Activated CD4-positive, alpha-beta T cell treated with anti-CD3 and anti-CD28 coated beads for 24 hours (primary cell): Measurements from ENCODE around the gene DNAL1.
"Not testable (repeated sequence)": the region's sequence is repeated elsewhere in the genome, so short reads cannot be mapped to it uniquely, and the experiment has no call there.

ENCODE experiments used
- DNase-seq, 2 donors: peaks; one replicate each; pipeline ENCODE4 v3.0.0-alpha.2; 2020; ENCODE audit warnings: low read depth in 2 of 2

Gene DNAL1

DNA sequence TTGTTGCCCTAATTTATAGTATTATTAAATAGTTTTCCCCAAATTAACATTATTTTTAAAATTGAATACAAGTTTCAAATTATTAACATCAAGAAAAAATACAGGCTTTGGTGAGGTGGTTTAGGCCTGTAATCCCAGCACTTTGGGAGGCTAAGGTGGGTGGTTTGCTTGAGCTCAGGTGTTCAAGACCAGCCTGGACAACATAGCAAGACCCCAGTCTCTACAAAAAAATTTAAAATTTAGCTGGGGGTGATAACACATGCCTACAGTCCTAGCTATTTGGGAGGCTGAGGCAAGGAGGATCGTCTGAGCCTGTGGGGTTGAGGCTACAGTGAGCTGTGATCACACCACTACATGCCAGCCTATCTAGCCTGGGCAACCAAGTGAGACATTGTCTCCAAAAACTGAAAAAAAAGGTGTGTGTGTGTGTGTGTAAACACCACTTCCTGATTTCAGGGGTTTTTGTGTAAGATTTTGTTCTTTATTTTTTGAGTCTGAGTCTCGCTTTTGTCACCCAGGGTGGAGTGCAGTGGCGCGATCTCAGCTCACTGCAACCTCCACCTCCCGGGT is 3.9 kb upstream of the DNAL1 start:
- no peak for DNase-seq

- no peak for DNase-seq
These were observed 443 bp downstream of the DNAL1 start for GRCh38 chr14:73645248-73645610.

DNA sequence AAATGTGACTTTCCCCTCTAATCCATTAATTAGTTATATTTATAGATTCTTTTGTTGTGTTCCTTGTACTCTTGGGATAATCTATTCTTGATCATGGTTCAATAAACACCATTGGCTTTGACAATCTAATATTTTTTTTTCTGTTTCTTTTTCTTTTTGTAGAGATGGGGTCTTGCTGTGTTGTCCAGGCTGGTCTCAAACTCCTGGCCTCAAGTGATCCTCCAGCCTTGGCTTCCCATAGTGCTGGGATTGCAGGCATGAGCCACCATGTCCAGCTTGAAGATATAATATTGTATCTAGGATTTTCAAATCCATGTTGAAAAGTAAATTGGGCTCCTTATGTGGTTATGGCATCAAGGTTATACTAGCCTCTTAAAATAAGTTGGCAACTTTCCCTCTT is 6.2 kb downstream of the DNAL1 start:
- no peak for DNase-seq

- no peak for DNase-seq
These were observed 11.1 kb downstream of the DNAL1 start for GRCh38 chr14:73655851-73656250.

- not testable (repeated sequence) for DNase-seq
These were observed 14.4 kb downstream of the DNAL1 start for GRCh38 chr14:73659202-73659601.

- no peak for DNase-seq
These were observed 15.7 kb downstream of the DNAL1 start for GRCh38 chr14:73660511-73660910.

DNA sequence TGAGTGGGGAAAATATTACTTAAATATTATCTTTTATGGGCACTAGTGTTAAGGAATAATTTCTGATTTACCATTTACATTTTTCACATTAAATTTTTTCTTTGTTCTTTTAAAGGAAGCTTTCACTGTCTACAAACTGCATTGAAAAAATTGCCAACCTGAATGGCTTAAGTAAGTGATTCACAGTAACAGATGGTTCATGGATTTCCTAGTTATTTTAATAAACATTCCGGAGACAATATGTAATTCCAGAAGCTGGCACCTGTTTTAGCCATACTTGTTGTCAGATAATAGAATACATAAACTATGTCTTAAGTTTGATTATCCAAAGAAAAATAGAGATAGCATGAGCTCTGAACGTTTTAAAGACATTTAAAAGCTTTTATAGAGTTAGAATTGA is 17.1 kb downstream of the DNAL1 start:
- no peak for DNase-seq

- DNase-seq: no peak
These were observed 17.7 kb downstream of the DNAL1 start for GRCh38 chr14:73662487-73662943.

DNA sequence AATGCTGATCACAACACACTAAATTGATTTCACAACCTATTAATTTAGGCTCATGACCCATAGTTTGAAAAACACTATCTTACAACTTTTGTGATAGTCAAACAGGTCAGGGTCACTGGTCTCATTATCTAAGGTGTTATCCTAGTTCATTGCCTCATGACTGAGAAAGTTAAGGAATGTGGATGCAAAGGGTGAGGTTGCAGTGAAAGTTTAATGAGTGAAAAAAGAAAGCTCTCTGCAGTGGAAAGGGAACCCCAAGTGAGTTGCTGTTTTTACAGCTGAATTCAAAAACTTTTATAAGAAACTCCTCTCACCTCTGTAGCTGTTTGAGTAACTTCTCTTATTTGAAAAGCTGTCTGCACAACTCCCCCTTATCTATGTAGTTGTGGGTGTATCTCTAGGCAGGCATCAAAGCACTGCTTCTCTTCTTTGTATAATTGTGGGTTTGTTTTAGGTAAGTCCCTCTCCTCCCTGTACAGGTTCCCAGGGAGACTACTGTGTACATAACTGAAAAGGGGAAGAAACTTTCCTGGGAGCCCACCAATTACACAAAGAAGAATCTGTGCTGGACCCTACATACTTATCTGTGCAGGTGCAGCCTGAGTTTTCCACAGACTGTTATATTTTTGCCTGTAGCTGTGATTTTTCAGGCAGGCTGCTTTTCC is 18.9 kb downstream of the DNAL1 start:
- no peak for DNase-seq

GRCh38 chr14:73665130-73665529 is 20.3 kb downstream of the DNAL1 start:
- no peak for DNase-seq

- DNase-seq: no peak
These were observed 21.8 kb downstream of the DNAL1 start for GRCh38 chr14:73666583-73666982.

- DNase-seq: no peak
These were observed 23.1 kb downstream of the DNAL1 start for GRCh38 chr14:73667854-73668253.

DNA sequence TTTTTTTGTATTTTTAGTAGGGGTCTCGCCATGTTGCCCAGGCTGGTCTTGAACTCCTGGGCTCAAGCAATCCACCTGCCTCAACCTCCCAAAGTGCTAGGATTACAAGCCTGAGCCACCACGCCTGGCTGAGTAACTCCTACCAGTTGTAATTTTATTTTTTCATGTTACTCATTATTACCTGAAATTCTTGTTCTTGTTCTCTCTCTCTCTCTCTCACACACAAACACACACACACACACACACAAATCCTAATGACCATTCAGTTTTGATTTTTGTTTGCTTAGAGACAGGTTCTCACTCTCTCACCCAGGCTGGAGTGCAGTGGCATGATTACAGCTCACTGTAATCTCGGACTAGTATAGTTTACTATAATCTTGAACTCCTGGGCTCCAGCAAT is 30.2 kb downstream of the DNAL1 start:
- DNase-seq: no peak

GRCh38 chr14:73678698-73679097 is 33.9 kb downstream of the DNAL1 start:
- DNase-seq: no peak

DNA sequence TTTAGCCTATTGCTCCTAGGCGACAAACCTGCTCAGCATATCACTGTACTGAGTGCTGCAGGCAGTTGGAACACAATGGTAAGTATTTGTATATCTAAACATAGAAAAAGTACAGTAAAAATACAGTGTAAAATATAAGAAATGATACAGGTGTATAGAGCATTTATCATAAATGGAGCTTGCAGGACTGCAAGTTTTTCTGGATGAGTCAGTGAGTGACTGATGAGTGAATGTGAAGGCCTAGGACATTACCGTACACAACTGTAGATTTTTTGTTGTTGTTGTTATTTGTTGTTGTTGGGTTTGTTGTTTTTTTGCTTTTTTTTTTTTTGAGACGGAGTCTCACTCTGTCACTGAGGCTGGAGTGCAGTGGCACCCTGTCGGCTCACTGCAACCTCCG is 36.0 kb downstream of the DNAL1 start:
- no peak for DNase-seq

DNA sequence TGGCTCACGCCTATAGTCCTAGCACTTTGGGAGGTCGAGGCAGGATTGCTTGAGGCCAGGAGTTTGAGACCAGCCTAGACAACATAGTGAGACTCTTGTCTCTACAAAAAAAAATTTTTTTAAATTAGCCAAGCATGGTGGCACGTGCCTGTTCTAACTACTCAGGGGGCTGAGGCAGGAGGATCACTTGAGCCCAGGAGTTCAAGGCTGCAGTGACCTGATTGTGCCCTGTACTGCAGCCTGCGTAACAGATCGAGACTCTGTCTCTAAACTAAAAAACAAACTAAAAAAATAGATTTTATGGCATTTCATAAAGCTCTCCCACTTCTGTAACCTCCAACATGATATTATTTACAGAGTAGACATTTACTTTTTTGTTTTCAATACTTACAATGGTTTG is 39.8 kb downstream of the DNAL1 start:
- DNase-seq: no peak

DNA sequence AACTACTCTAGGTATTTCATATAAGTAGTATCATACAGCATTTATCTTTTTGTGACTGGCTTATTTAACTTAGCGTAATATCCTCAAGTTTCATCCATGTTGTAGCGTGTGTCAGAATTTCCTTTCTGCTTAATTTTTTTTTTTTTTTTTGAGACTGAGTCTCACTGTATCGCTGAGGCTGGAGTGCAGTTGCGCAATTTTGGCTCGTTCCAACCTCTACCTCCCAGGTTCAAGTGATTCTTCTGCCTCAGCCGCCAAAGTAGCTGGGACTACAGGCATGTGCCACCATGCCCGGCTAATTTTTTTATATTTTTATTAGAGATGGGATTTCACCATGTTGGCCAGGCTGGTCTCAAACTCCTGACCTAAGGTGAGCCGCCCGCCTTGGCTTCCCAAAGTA is 40.5 kb downstream of the DNAL1 start:
- no peak for DNase-seq

DNA sequence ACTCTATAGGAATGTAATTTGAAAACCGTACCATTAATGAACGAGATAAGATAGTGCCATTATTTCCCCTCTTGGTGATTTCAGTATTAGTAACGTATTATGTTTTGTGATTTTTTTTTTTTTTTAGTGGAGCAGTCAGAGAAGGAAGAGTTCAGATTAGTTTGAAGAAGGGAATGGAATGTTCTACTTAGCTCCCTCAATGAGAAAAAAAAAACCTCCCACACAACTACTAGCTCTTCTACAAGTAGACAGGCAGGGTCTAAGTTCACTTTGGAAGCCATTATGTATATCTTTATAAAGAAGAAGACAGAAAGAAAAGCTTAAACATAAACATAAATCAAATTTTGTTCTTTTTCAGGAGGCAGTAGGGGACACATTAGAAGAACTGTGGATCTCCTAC is 42.1 kb downstream of the DNAL1 start:
- DNase-seq: no peak

DNA sequence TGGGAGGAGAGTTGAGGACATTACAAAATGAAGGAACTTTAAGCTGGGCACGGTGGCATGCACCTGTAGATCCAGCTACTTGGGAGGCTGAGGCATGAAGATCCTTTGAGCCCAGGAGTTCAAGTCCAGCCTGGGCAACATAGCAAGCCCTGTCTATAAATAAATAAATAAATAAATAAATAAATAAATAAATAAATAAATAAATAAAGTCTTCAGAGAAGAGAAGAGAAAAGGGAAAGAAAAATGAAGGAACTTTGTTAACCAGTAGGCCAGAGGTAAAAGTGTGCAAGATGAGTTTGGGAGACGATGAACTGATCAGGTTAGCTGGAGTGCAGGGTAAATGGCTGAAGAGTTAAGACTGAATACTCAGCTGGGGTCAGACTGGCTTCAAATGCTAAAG is 49.3 kb downstream of the DNAL1 start:
- no peak for DNase-seq

DNA sequence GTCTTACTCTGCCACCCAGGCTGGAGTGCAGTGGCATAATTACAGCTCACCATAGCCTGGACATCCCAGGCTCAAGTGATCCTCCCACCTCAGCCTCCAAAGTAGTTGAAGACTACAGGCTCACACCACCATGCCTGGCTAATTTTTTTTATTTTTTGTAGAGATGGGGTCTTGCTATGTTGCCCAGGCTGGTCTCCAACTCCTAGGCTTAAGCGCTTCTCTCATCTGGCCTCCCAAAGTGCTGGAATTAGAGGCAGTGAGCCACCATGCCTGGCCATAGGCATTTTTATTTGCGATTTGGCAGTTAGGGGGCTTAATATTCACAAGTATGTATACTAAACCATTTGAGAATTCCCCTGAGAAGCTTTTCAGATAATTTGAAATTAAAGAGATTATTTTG is 50.3 kb downstream of the DNAL1 start:
- DNase-seq: no peak

DNA sequence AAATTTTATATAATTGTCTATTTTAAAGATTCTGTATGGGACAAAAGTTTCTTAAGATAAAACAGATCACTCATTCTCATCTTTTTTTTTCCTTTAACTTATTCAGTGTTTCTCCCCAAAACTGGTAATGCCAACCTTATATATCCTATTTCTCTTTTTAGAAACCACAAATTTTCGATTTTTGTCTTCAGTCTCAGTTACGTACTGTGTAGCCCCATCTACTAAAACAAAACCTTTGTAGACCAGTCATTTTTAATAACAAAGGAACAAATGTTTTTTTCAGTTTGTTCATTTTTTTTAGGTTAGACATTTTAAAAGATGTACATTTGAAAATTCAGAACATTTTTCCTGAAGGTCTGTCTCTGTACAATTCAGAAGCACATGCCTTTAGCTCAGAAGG is 51.2 kb downstream of the DNAL1 start:
- no peak for DNase-seq

DNA sequence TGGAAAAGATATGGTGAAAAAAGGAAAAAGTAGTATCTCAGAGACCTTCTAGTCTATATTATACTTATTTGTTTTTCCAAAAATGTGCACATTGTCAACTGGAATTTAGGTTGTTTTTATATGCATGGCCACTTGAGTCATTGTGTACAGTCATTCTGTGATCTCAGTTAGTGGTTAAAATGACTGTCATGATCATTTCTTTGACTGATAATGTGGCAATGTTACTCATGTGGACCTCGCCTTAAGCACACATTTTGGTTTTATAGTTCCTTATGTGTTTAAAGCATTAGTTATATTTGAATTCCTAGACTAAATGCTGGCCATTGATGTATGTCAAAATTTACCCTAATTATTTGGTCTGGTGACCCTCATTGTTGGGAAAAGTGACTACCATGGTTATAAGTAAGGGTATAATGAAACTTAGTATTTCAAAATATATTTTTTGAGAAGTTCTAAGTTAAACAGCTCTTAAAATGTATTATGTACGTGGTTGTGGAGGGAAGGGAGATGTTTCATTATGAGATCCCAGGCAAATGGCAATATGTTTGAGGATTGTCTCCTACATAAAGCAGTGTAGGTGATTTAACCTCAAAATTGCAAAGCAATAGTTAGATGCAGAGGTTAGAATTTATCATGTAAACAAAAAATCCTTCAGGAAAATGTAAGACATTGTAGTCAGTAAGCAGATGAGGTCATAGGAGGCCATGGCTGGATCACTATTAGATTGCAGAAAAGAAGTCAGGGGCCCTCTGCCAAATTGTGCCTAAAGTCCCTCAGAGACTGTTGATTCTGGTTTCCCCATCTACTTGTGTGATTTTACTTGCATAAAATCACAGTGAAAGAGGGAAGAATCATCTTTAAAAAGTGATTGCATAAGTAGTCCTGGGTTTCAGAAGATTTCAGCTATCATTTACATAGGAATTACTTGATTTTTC is 51.9 kb downstream of the DNAL1 start:
- DNase-seq: no peak

- no peak for DNase-seq
These were observed 55.5 kb downstream of the DNAL1 start for GRCh38 chr14:73700325-73700724.
